IPS-NIHi11 (cell line): ENCODE data around the gene RIMBP2.

Experiments used
- DNase-seq: peaks from one replicate; pipeline ENCODE4 v3.0.0; 2012; ENCODE audit warnings: mixed read lengths, low spot score

Gene RIMBP2

GRCh38 chr12:130571089-130571488 lies 145.0 kb downstream of the RIMBP2 start:
- DNase-seq: no peak

- DNase-seq: no peak
Observed at GRCh38 chr12:130569521-130569920, 146.6 kb downstream of the RIMBP2 start.

DNA sequence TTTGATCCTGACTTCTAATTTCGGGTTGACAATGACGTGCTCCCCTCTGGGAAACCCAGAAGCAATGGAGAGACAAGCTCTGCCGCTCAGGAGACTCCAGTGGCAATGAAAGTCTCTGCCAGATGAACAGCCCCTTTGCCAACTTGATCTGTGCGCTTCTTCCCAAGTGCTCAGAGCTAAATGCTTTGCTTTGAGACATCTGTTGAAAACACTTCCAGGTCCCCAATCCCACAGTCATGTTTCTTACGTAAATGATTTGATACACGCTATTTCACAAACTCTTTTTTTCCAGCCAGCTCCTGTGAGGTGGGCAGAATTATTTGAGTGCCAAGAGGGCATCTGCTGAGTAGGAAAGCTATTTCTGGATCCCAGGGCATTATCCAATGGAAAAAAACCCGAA lies 147.6 kb downstream of the RIMBP2 start:
- DNase-seq: no peak

DNA sequence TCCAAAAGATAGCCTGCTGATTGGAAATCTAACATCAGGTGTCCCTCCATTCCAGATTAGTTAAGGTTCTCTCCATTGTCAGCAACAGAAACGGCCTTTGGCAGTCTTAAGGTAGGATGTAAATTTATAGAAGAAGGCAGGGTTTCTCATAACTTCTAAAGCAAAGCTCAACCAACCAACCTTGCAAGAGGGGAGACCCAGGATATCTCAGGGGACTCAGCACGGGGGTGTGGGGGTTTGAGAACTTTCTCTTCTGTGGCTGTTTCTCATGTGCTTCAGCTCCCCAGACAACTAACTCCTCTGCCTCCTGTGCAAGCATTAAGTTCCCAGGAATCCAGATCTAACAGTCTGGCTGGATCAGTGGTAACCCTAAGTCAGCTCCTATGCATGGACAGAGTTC lies 148.1 kb downstream of the RIMBP2 start:
- no peak for DNase-seq

DNA sequence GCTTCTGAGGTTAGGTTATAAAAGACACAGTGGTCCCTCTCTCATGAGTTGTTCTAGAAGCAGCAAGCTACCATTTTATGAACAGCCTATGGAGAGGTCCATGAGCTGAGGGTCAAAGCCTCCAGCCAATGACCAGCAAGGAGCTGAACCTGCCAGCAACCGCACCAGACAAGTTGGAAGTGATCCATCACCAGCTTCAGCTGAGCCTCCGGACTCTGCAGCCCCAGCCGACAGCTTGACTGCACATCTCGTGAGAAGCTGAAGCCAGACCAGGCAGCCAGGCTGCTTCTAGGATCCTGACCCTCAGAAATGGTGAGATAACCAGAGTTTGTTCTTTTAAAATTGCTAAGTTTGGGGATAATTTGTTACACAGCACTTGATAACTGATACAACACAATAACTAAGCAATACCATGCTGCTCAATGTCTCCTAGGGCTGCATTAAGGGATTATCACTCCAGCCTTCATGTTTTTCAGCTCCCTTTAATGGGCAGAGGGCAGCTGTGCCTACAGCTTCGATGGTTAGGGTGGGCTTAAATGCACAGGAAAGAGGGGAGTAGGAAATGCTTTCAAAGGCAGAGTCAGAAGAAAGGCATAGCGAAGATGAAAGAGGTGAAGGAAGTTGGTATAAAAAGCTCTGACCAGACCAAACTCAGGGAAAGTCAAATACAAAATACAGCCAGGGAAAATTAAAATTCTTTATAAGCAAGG lies 149.5 kb downstream of the RIMBP2 start:
- DNase-seq: no peak

DNA sequence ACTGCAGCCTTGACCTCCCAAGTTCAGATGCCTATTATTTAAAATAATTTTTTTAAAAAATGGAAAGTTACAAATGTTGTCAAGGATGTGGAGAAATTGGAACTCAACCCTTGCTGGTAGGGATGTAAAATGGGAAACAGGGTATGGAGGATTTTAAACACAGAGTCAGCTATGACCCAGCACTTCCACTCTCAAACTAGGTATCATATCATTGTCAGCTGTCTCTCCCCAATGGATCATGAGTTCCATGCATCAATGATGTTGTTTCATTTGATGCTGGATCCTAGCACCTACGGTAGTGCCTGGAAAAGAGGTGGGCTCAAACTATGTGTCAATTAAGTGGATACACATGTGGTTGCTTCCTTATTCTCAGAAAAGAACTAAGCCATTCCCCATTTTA lies 150.9 kb downstream of the RIMBP2 start:
- DNase-seq: no peak

DNA sequence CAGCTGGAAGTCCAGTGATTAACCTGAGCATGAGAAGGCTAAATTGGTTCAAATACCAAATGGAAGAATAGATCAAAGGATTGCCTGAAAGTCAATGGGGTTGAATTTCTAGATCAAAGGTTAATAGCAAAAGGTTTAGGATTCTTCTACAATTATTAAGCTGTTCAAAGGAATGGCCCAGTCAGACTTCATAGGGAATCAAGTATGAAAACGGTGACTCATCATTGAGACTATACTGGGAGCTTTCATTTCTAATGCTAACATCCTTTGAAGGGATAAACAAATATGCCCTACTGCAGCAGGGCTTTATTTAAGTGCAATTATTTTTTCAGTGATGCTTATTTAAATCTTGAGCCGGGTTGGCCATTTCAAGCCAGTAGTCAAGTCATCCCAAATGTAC lies 152.8 kb downstream of the RIMBP2 start:
- no peak for DNase-seq

DNA sequence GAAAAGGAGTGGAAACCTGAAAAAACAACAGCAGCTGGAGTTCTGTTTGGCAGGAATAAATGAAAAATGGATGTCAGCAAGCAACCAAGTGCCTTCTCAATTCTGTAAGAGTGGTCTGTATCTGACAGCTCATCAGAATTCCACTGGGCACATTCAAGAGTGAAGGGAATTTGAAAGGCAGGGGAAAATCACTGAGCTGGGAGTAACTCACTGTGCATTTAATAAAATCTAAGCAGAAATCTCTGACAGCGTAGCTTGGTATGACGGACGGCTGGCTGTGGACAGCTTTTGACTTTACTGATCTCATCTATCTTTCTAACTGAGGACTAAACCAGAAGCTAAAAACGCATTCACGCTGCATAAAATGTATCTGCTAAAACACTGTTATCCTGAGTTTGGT lies 153.4 kb downstream of the RIMBP2 start:
- no peak for DNase-seq

GRCh38 chr12:130560321-130560720 lies 155.8 kb downstream of the RIMBP2 start:
- no peak for DNase-seq

- DNase-seq: no peak
Observed at GRCh38 chr12:130559806-130560205, 156.3 kb downstream of the RIMBP2 start.

DNA sequence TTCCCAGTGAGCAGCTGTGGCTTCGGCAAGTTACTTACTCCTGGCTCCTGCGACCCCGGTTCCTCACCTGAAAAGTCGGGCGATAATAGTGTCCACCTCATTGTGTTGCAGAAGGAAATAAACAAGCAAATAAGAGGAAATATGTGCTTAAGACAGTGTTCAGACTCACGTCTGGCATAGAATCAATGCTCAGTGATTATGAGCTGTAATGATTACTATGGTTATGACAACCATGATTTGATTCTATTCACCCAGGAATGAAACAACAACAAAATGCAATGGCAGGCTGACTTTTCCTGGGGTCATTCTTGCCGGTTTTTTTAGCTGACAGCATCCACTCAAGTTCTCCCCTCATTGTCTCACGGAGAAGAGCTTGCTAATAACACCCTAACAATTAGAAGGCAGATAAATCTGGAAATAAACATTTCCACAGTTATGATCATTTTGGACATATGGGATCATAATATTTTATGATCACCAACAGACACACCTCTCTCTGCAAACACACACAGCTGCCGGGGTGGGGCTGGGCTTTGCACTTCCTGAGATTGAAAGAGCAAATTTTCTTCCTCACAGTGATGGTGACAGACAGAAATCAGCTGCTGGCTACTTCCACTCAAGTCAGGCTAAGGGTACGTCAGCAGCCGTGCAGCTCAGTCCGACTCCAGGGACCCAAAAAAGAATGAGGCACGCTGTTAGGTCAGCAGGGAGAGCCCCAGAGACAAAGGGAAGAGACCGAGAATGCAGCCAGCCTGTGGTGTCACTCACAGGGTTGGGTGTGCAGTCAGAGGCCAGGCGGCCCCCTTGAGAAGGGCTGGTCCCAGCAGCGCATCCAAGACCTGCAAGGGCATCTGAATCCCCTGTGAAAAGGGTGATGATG lies 158.0 kb downstream of the RIMBP2 start:
- DNase-seq: no peak

DNA sequence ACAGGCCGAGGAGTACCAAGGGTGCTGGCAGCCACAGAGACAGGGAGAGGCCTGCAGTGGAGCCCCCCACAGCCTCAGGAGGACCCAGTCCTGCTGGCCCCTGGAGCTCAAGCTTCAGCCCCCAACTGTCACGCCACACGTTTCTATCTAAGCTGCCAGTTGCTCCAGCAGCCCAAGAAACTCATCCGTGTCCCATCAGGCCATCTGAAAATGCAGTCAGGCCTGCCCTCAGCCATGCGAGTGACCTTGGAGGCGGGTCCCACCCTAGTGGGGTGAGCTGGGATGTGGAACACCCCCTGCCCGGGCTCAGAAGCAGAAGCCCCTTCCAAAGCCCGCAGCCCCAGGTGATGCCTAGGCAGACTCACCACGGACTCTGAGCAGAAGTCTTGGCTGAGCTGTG lies 158.9 kb downstream of the RIMBP2 start:
- DNase-seq: no peak

- DNase-seq: no peak
Observed at GRCh38 chr12:130556486-130557055, 159.5 kb downstream of the RIMBP2 start.

DNA sequence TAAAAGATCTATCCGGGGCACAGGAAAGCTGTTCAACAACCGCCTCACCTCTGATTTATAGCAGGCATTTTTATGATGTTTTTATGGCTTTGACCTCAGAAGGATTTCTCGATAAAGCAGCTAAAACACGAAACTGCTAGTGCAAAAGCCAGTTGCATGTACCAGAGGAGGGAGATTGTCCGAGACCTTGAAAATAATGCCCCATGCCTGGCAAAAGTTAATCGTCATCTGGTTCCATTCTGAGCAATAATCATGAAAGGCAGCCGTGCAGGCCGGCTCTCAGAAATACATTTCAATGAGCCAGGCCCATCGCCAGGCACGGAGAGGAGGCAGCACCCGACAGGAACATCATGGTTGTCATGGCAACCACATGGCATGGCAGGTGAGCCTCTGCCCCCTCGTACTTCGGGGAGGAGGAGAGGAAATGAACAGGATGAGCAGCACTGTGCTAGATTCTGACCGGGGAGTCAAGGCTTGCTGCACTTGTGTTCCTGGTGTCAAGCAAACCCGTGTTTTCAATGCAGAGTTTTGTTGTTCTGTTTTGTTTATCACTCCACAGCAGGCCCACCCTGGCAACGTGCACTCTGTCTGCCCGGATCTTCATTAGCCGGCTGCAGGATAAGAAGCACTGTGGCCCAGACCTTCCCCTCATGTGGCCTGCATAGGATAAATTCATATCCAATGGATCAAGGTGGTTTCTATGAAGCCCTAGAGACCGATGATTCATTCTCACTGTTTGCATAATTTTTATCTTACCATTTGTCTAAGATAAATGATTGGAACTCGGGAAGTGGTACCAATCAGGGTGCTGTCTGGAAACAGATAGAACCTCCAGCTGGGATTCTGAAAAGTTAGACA lies 160.2 kb downstream of the RIMBP2 start:
- no peak for DNase-seq

- no peak for DNase-seq
Observed at GRCh38 chr12:130555221-130555620, 160.9 kb downstream of the RIMBP2 start.

- peak; percentile 45 for DNase-seq
Observed at GRCh38 chr12:130552483-130552996, 163.6 kb downstream of the RIMBP2 start.

GRCh38 chr12:130549361-130549760 lies 166.7 kb downstream of the RIMBP2 start:
- DNase-seq: no peak

GRCh38 chr12:130547480-130548155 lies 168.5 kb downstream of the RIMBP2 start:
- no peak for DNase-seq

- no peak for DNase-seq
Observed at GRCh38 chr12:130546494-130546893, 169.6 kb downstream of the RIMBP2 start.

- DNase-seq: no peak
Observed at GRCh38 chr12:130545475-130545874, 170.6 kb downstream of the RIMBP2 start.

- DNase-seq: no peak
Observed at GRCh38 chr12:130540376-130540775, 175.7 kb downstream of the RIMBP2 start.
